Measurements from ENCODE around the gene FAM118A.
A peak's percentile ranks its signal among the peaks of the same experiment; 100 is the strongest.

Gene FAM118A

DNA sequence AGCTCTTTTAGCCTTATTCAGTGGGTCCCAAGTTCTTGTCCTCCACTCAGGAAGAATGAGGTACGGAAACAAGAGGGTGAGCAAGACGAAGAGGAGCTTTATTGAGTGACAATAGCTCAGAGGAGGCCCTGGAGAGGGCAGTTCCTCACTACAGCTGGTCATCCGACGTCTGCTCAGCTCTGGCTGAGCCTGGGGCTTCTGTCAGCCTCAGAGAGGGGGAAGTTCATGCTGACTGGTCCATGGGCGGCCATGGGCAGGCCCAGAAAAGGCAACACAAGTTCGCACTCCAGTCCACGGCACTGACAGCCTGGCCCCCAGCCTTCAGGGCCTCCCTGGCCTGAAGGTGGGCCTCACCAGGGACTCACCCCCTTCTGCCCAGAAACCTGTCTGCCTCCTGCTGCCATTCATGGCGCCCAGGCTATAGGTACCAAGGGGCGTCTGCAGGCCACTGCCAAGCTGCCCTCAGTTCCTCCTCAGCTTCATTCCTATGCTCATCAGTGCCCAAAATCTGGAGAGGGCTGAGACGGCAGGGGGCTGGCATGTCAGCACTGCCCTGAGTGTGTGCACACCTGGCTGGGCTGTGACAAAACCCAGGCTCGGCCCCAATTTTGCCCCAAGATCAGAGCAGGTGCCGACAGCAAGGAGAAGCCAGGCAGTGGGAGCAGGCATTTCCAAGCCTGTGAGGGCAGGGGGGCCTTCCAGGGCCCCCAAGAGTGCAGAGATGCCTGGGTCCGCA is 47.4 kb upstream of the FAM118A start:
- TF ChIP-seq EZH2 (IDR thresholded peaks at IDR 0.05; ENCODE audit: borderline replicate concordance, low read depth, low read length, severe bottlenecking) (no peak), CTCF (IDR thresholded peaks at IDR 0.05; ENCODE audit: borderline replicate concordance, extremely low read depth, low read length, poor library complexity, severe bottlenecking) (no peak)
- H3K9me3 ChIP-seq (ENCODE audit: insufficient read depth, low read length, severe bottlenecking) = no peaks in the 10 kb centered on the region
- H3K79me2 ChIP-seq (ENCODE audit: insufficient read depth, low read length) = no peaks in the 10 kb centered on the region
- no peak overlapping the region for H3K4me2 ChIP-seq (ENCODE audit: insufficient read depth, low read length)
- peaks cover 33% of the 10 kb centered on the region for H3K27me3 ChIP-seq (ENCODE audit: insufficient read depth, low read length, poor library complexity)
- H4K20me1 ChIP-seq (ENCODE audit: insufficient read depth, low read length) = peaks cover 8% of the 10 kb centered on the region; the same call in 1 of the 2 replicates
- DNase-seq (no peak), ATAC-seq (ENCODE audit: insufficient read depth, low read depth) (no peak)
- no peak overlapping the region for H2AFZ ChIP-seq (ENCODE audit: low read depth, low read length)
- no peak overlapping the region for H3K4me3 ChIP-seq (ENCODE audit: low read depth in 1 of 2, low read length in 2 of 2)
- no peaks in the 10 kb centered on the region for H3K36me3 ChIP-seq (ENCODE audit: insufficient read depth, low read length)
- H3K27ac ChIP-seq (ENCODE audit: low read length) = no peak overlapping the region
- no peaks in the 10 kb centered on the region for H3K4me1 ChIP-seq (ENCODE audit: insufficient read depth, low read length)
- no peak overlapping the region for H3K9ac ChIP-seq (ENCODE audit: low read depth, low read length)

DNA sequence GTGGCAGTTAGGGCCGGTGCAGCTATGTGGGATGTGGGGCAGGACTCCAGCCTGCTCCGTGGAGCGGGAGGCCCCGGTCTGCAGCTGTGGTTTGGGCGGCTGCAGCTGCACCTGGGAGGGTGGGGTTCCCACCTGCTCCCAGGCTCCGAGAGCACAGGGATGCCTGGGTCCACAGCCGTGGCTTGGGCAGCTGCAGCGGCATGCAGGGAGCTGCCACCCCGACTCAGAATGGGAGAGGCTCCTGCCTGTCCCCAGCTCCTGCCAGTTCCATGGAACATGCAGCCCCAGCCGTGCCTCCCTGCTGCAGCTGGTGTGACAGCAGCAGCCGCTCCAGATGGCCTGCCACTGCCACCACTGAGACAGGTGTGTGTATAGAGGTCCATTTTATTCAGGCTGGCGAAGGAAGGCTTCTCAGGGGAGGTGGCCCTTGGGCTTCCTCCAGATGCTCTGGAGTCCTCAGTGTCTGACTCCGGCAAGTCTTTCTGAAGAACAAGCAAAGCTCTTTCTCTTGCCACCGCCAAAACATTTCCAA is 46.7 kb upstream of the FAM118A start:
- DNase-seq (no peak), ATAC-seq (ENCODE audit: insufficient read depth, low read depth) (peak; percentile 45; the same call in 2 of the 3 replicates)
- no peaks in the 10 kb centered on the region for H3K79me2 ChIP-seq (ENCODE audit: insufficient read depth, low read length)
- no peak overlapping the region for H2AFZ ChIP-seq (ENCODE audit: low read depth, low read length)
- TF ChIP-seq EZH2 (IDR thresholded peaks at IDR 0.05; ENCODE audit: borderline replicate concordance, low read depth, low read length, severe bottlenecking) (no peak), CTCF (IDR thresholded peaks at IDR 0.05; ENCODE audit: borderline replicate concordance, extremely low read depth, low read length, poor library complexity, severe bottlenecking) (no peak)
- H4K20me1 ChIP-seq (ENCODE audit: insufficient read depth, low read length) = peaks cover 8% of the 10 kb centered on the region; the same call in 1 of the 2 replicates
- H3K9ac ChIP-seq (ENCODE audit: low read depth, low read length) = no peak overlapping the region
- H3K27ac ChIP-seq (ENCODE audit: low read length) = no peak overlapping the region
- H3K9me3 ChIP-seq (ENCODE audit: insufficient read depth, low read length, severe bottlenecking) = no peaks in the 10 kb centered on the region
- H3K27me3 ChIP-seq (ENCODE audit: insufficient read depth, low read length, poor library complexity) = peaks cover 33% of the 10 kb centered on the region
- no peaks in the 10 kb centered on the region for H3K36me3 ChIP-seq (ENCODE audit: insufficient read depth, low read length)
- H3K4me1 ChIP-seq (ENCODE audit: insufficient read depth, low read length) = no peaks in the 10 kb centered on the region
- H3K4me2 ChIP-seq (ENCODE audit: insufficient read depth, low read length) = no peak overlapping the region
- H3K4me3 ChIP-seq (ENCODE audit: low read depth in 1 of 2, low read length in 2 of 2) = no peak overlapping the region

DNA sequence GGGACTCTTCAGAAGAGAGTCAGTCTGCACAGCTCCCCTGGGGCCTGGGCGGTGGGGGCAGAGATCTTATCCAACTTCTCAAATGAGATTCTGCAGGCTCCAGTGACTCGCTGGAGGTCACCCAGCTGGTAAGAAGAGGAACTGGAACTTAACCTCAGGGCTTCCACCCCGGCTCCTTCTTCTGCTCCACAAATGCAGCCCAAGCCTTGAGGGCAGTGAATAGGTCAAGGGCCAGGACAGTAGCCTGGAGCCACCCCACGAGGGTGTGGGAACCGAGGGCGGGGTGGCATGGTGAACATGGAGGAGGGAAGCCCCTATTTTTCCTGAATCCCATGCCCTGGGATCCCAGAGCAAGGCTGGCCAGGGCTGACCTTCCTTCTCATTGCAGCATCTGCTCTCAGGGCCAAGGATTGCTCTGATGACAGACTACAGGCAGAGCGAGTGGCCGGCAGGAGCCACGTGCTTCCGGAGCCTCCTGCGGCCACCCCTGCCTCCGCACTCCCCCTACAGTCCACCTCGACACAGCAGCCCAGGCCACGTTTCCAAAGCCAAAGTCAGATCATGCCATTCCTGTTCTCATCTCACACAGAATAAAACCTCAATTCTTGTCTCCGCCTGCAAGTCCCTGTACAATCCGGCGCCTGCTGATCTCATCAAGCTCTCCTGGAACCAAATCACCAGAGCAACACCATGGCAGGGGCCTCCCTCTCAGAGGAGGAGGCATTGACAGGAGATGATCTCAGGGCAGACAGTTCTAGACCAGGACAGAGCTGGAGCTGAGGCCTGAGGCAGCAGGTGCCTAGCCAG is 46.1 kb upstream of the FAM118A start:
- H3K27me3 ChIP-seq (ENCODE audit: insufficient read depth, low read length, poor library complexity) = peaks cover 33% of the 10 kb centered on the region
- H3K4me3 ChIP-seq (ENCODE audit: low read depth in 1 of 2, low read length in 2 of 2) = no peak overlapping the region
- H3K4me1 ChIP-seq (ENCODE audit: insufficient read depth, low read length) = peaks cover 2% of the 10 kb centered on the region; the same call in 1 of the 2 replicates
- H4K20me1 ChIP-seq (ENCODE audit: insufficient read depth, low read length) = peaks cover 8% of the 10 kb centered on the region; the same call in 1 of the 2 replicates
- DNase-seq (peak; percentile 40), ATAC-seq (ENCODE audit: insufficient read depth, low read depth) (peak; percentile 65)
- H2AFZ ChIP-seq (ENCODE audit: low read depth, low read length) = no peak overlapping the region
- no peak overlapping the region for H3K27ac ChIP-seq (ENCODE audit: low read length)
- TF ChIP-seq EZH2 (IDR thresholded peaks at IDR 0.05; ENCODE audit: borderline replicate concordance, low read depth, low read length, severe bottlenecking) (no peak), CTCF (IDR thresholded peaks at IDR 0.05; ENCODE audit: borderline replicate concordance, extremely low read depth, low read length, poor library complexity, severe bottlenecking) (no peak)
- no peak overlapping the region for H3K4me2 ChIP-seq (ENCODE audit: insufficient read depth, low read length)
- no peaks in the 10 kb centered on the region for H3K36me3 ChIP-seq (ENCODE audit: insufficient read depth, low read length)
- no peak overlapping the region for H3K9ac ChIP-seq (ENCODE audit: low read depth, low read length)
- H3K9me3 ChIP-seq (ENCODE audit: insufficient read depth, low read length, severe bottlenecking) = no peaks in the 10 kb centered on the region
- no peaks in the 10 kb centered on the region for H3K79me2 ChIP-seq (ENCODE audit: insufficient read depth, low read length)

All from DND-41 (cell line).